Liver (tissue), 9 donors: ENCODE results near the gene ANXA10. TPM values are rescaled to one million over a fixed set of nuclear protein-coding genes. Genes with fewer than 3 reads are reported as not detected.
"Not testable (repeated sequence)": the region's sequence is repeated elsewhere in the genome, so short reads cannot be mapped to it uniquely, and the experiment has no call there.

ENCODE experiments used
- DNase-seq: peaks from one replicate; pipeline ENCODE4 v3.0.0-alpha.2; 2017; ENCODE audit warnings: low spot score
- H3K27ac ChIP-seq, 2 donors: one replicate each; pipeline ENCODE4 v1.7.0; 2013; ENCODE audit warnings: inconsistent platforms in 2 of 2, low read length in 2 of 2, control low read depth in 1 of 2, low read depth in 1 of 2, mild to moderate bottlenecking in 1 of 2
- H3K27me3 ChIP-seq, 4 donors: one replicate each; pipeline versions ENCODE4 v1.6.1 to v1.7.0; 2013; ENCODE audit warnings: low read length in 3 of 4, inconsistent platforms in 1 of 4, mild to moderate bottlenecking in 1 of 4, moderate library complexity in 1 of 4; ENCODE audit not compliant: control insufficient read depth in 4 of 4, insufficient read depth in 4 of 4
- H3K36me3 ChIP-seq, 4 donors: one replicate each; pipeline versions ENCODE4 v1.6.1 to v1.7.0; 2013; ENCODE audit warnings: low read length in 3 of 4, mild to moderate bottlenecking in 3 of 4, low read depth in 1 of 4, moderate library complexity in 1 of 4; ENCODE audit not compliant: control insufficient read depth in 4 of 4, insufficient read depth in 3 of 4
- H3K4me1 ChIP-seq, 4 donors: one replicate each; pipeline versions ENCODE4 v1.6.1 to v1.7.0; 2013; ENCODE audit warnings: low read length in 3 of 4, mild to moderate bottlenecking in 3 of 4, moderate library complexity in 1 of 4; ENCODE audit not compliant: control insufficient read depth in 4 of 4, insufficient read depth in 4 of 4
- H3K4me3 ChIP-seq, 3 donors: one replicate each; pipeline versions ENCODE4 v1.6.1 to v1.7.0; 2013; ENCODE audit warnings: low read length in 3 of 3, control low read depth in 1 of 3, low read depth in 1 of 3, mild to moderate bottlenecking in 1 of 3
- H3K9ac ChIP-seq, 2 donors: one replicate each; pipeline ENCODE4 v1.7.0; 2013; ENCODE audit warnings: low read length in 2 of 2, mild to moderate bottlenecking in 2 of 2, moderate library complexity in 2 of 2, control low read depth in 1 of 2, low read depth in 1 of 2
- H3K9me3 ChIP-seq, 4 donors: one replicate each; pipeline versions ENCODE4 v1.6.1 to v1.7.0; 2013; ENCODE audit warnings: low read length in 3 of 4; ENCODE audit not compliant: control insufficient read depth in 4 of 4
- ATF3 ChIP-seq: IDR thresholded peaks from 2 replicates; pipeline ENCODE4 v1.6.1; 2016; ENCODE audit warnings: antibody characterized with exemption
- EGR1 ChIP-seq, 2 donors: IDR thresholded peaks; 2 replicates each; pipeline ENCODE4 v1.6.1; 2016 to 2018; ENCODE audit warnings: antibody characterized with exemption in 2 of 2, low read depth in 2 of 2
- FOXA1 ChIP-seq: IDR thresholded peaks from 2 replicates; pipeline ENCODE4 v1.6.1; 2016; ENCODE audit warnings: antibody characterized with exemption
- FOXA2 ChIP-seq: IDR thresholded peaks from 2 replicates; pipeline ENCODE4 v1.6.1; 2016; ENCODE audit warnings: antibody characterized with exemption
- HNF4A ChIP-seq, 2 donors: conservative IDR thresholded peaks; 2 replicates each; pipeline ENCODE4 v1.6.1; 2016; ENCODE audit warnings: antibody characterized with exemption in 2 of 2, mild to moderate bottlenecking in 2 of 2
- HNF4G ChIP-seq: IDR thresholded peaks from 2 replicates; pipeline ENCODE4 v1.6.1; 2016; ENCODE audit warnings: antibody characterized with exemption
- JUND ChIP-seq, 2 donors: IDR thresholded peaks; 2 replicates each; pipeline ENCODE4 v1.6.1; 2016; ENCODE audit warnings: antibody characterized with exemption in 2 of 2
- MAX ChIP-seq: IDR thresholded peaks from 2 replicates; pipeline ENCODE4 v1.6.1; 2016; ENCODE audit warnings: antibody characterized with exemption
- NR2F2 ChIP-seq: IDR thresholded peaks from 2 replicates; pipeline ENCODE4 v1.6.1; 2016; ENCODE audit warnings: antibody characterized with exemption
- RAD21 ChIP-seq, 2 donors: IDR thresholded peaks; 2 replicates each; pipeline ENCODE4 v1.6.1; 2016; ENCODE audit warnings: antibody characterized with exemption in 2 of 2, mild to moderate bottlenecking in 2 of 2
- REST ChIP-seq: IDR thresholded peaks from 2 replicates; pipeline ENCODE4 v1.6.1; 2016; ENCODE audit warnings: antibody characterized with exemption, mild to moderate bottlenecking
- SP1 ChIP-seq: IDR thresholded peaks from 2 replicates; pipeline ENCODE4 v1.6.1; 2018; ENCODE audit warnings: antibody characterized with exemption, mild to moderate bottlenecking
- ZBTB33 ChIP-seq: IDR thresholded peaks from 2 replicates; pipeline ENCODE4 v1.6.1; 2016; ENCODE audit warnings: antibody characterized with exemption
- WGBS: extraction: QIAGEN DNeasy Blood & Tissue Kit; methylation state at CpG from one replicate; pipeline ENCODE4 v1.1.7; 2013; 5-methylcytosine and 5-hydroxymethylcytosine counted together
- polyA plus RNA-seq, 2 donors: library from polyadenylated mRNA; stranded (reverse) in 1 of 2; unstranded in 1 of 2; fragments of 200-250 nt in 1 of 2; fragments of >200 nt in 1 of 2; fragmentation: Nextera tagmentation in 1 of 2; extraction: Ambion mirVana in 1 of 2; gene quantifications; one replicate each; pipeline versions ENCODE4 v1.2.1 to v1.2.3, GENCODE V29; 2013 to 2015
- total RNA-seq, 2 donors: library from RNA; depleted of rRNA; stranded (reverse); fragments of >200 nt; gene quantifications; one replicate each; pipeline ENCODE4 v1.2.3, GENCODE V29; 2014
- donor health status: healthy.
- donor health status: healthy.
- donor health status: healthy.
- donor health status: healthy.
- donor health status: healthy.

ANXA10 gene
- total and polyA plus RNA-seq, 4 donors = 6.3 to 45.4 (median 28.3) TPM

- H3K4me3 ChIP-seq = no peak overlapping the region
- no peak for DNase-seq
- H3K27me3 ChIP-seq = no peaks in the 10 kb centered on the region
- H3K36me3 ChIP-seq = peaks cover 0 to 7% (median 6%) of the 10 kb centered on the region in 4 donors
- TF ChIP-seq FOXA2 (no peak), NR2F2 (no peak), SP1 (no peak), EGR1 (IDR thresholded peaks at IDR 0.05; ENCODE audit: low read depth in 2 of 2) (no peak), REST (no peak), ZBTB33 (no peak), MAX (no peak), RAD21 (IDR thresholded peaks at IDR 0.05) (no peak), HNF4A (conservative IDR thresholded peaks at IDR 0.05) (no peak), ATF3 (no peak), HNF4G (no peak), FOXA1 (no peak), JUND (IDR thresholded peaks at IDR 0.05) (no peak)
- H3K4me1 ChIP-seq = no peaks in the 10 kb centered on the region
- H3K27ac ChIP-seq = no peak overlapping the region
- WGBS = 86% methylated on average over 3 of the region's 3 CpGs
- H3K9me3 ChIP-seq = no peaks in the 10 kb centered on the region
- no peak overlapping the region for H3K9ac ChIP-seq
Measured at GRCh38 chr4:168212656-168213055, 120.3 kb downstream of the ANXA10 start.

GRCh38 chr4:168213511-168213910, 121.2 kb downstream of the ANXA10 start:
- not testable (repeated sequence) for H3K4me1 ChIP-seq, H3K9ac ChIP-seq, H3K4me3 ChIP-seq, H3K27ac ChIP-seq, DNase-seq, H3K27me3 ChIP-seq, H3K9me3 ChIP-seq
- H3K36me3 ChIP-seq = peaks cover 0 to 12% (median 9%) of the 10 kb centered on the region in 4 donors

- H3K4me1 ChIP-seq = no peaks in the 10 kb centered on the region
- H3K36me3 ChIP-seq = peaks cover 4 to 25% (median 12%) of the 10 kb centered on the region in 4 donors
- no peak for TF ChIP-seq FOXA1
- H3K27me3 ChIP-seq = no peaks in the 10 kb centered on the region
- WGBS = 100% methylated on average over 1 of the region's 1 CpG
- no peaks in the 10 kb centered on the region for H3K9me3 ChIP-seq
- no peak overlapping the region for H3K9ac ChIP-seq
- H3K4me3 ChIP-seq = no peak overlapping the region
- no peak overlapping the region for H3K27ac ChIP-seq
- DNase-seq = no peak
Measured at GRCh38 chr4:168218645-168219044, 126.3 kb downstream of the ANXA10 start.
